Neutrophil (primary cell): ENCODE results near the gene CHSY3.

ENCODE experiments used
- H3K27ac ChIP-seq: fragments of 200-600 bp; sonication (generic); 2 replicates; pipeline ENCODE4 v1.5.1; 2016; ENCODE audit warnings: mild to moderate bottlenecking, moderate library complexity
- H3K27me3 ChIP-seq: fragments of 200-600 bp; sonication (generic); 2 replicates; pipeline ENCODE4 v1.6.0; 2016; ENCODE audit warnings: mild to moderate bottlenecking
- H3K36me3 ChIP-seq: fragments of 200-600 bp; sonication (generic); 2 replicates; pipeline ENCODE4 v1.5.1; 2017
- H3K4me1 ChIP-seq, 2 experiments: fragments of 200-600 bp in 1 of 2; sonication (generic) in 1 of 2; 1 replicate in 1 of 2; 2 replicates in 1 of 2; pipeline versions ENCODE4 v1.5.1 to v1.6.1; 2013 to 2016; ENCODE audit warnings: low read depth in 1 of 2, low read length in 1 of 2, mild to moderate bottlenecking in 1 of 2, moderate library complexity in 1 of 2; ENCODE audit not compliant: control insufficient read depth in 1 of 2, insufficient read depth in 1 of 2
- H3K4me3 ChIP-seq, 2 experiments: fragments of 200-600 bp in 1 of 2; sonication (generic) in 1 of 2; 1 replicate in 1 of 2; 2 replicates in 1 of 2; pipeline ENCODE4 v1.5.1; 2013 to 2016; ENCODE audit warnings: low read depth in 1 of 2, low read length in 1 of 2, mild to moderate bottlenecking in 1 of 2, moderate library complexity in 1 of 2
- H3K9me3 ChIP-seq: fragments of 200-600 bp; sonication (generic); 2 replicates; pipeline ENCODE4 v1.5.1; 2016
- CTCF ChIP-seq: fragments of 200-600 bp; sonication (generic); IDR thresholded peaks from 2 replicates; pipeline ENCODE4 v1.5.1; 2016; ENCODE audit warnings: antibody characterized with exemption

The CHSY3 gene

GRCh38 chr5:130102375-130102774 is 198.1 kb downstream of the CHSY3 start:
- H3K36me3 ChIP-seq = no peaks in the 10 kb centered on the region
- no peaks in the 10 kb centered on the region for H3K27me3 ChIP-seq
- no peaks in the 10 kb centered on the region for H3K9me3 ChIP-seq
- H3K4me3 ChIP-seq = no peak overlapping the region
- H3K4me1 ChIP-seq = no peaks in the 10 kb centered on the region
- no peak for TF ChIP-seq CTCF
- no peak overlapping the region for H3K27ac ChIP-seq

GRCh38 chr5:130102960-130103359 is 198.7 kb downstream of the CHSY3 start:
- H3K4me3 ChIP-seq = no peak overlapping the region
- H3K27ac ChIP-seq = no peak overlapping the region
- H3K27me3 ChIP-seq = no peaks in the 10 kb centered on the region
- no peaks in the 10 kb centered on the region for H3K36me3 ChIP-seq
- no peaks in the 10 kb centered on the region for H3K4me1 ChIP-seq
- H3K9me3 ChIP-seq = no peaks in the 10 kb centered on the region
- no peak for TF ChIP-seq CTCF

GRCh38 chr5:130104895-130105688 is 200.8 kb downstream of the CHSY3 start:
- no peaks in the 10 kb centered on the region for H3K27me3 ChIP-seq
- no peak for TF ChIP-seq CTCF
- H3K4me1 ChIP-seq = no peaks in the 10 kb centered on the region
- H3K9me3 ChIP-seq = no peaks in the 10 kb centered on the region
- H3K27ac ChIP-seq = no peak overlapping the region
- H3K36me3 ChIP-seq = no peaks in the 10 kb centered on the region
- H3K4me3 ChIP-seq = no peak overlapping the region

- no peak for TF ChIP-seq CTCF
- Histone ChIP-seq H3K4me1 (no peaks in the 10 kb centered on the region), H3K9me3 (no peaks in the 10 kb centered on the region), H3K4me3 (no peak overlapping the region), H3K27me3 (no peaks in the 10 kb centered on the region), H3K27ac (no peak overlapping the region), H3K36me3 (no peaks in the 10 kb centered on the region)
These were observed 202.2 kb downstream of the CHSY3 start for GRCh38 chr5:130106480-130106879.

- no peak overlapping the region for H3K4me3 ChIP-seq
- H3K36me3 ChIP-seq = no peaks in the 10 kb centered on the region
- no peaks in the 10 kb centered on the region for H3K4me1 ChIP-seq
- no peak for TF ChIP-seq CTCF
- H3K9me3 ChIP-seq = no peaks in the 10 kb centered on the region
- H3K27me3 ChIP-seq = no peaks in the 10 kb centered on the region
- no peak overlapping the region for H3K27ac ChIP-seq
These were observed 204.9 kb downstream of the CHSY3 start for GRCh38 chr5:130109152-130109551.
